Activated T-helper 2 cell treated with anti-CD3 and anti-CD28 coated beads, Interferon-gamma antibody, Interleukin-2, Interleukin-4, amounts not matched to agents 10 μg/mL and 5 μg/mL and 100 μg/mL, durations not matched to agents 14 hours and 24 hours and 36 hours (primary cell): ENCODE results near the gene OLAH. TPM values are rescaled to one million over a fixed set of nuclear protein-coding genes. Genes with fewer than 3 reads are reported as not detected.
"Not testable (repeated sequence)": the region's sequence is repeated elsewhere in the genome, so short reads cannot be mapped to it uniquely, and the experiment has no call there.

Experiments
- DNase-seq: peaks from one replicate; pipeline ENCODE4 v3.0.0; 2021; ENCODE audit warnings: low spot score
- H3K27ac Mint-ChIP-seq: one replicate; pipeline ENCODE4 v1.8.0; 2021; ENCODE audit warnings: mixed read lengths
- H3K27me3 Mint-ChIP-seq: one replicate; pipeline ENCODE4 v1.8.0; 2021; ENCODE audit warnings: low read depth, mixed read lengths
- H3K36me3 Mint-ChIP-seq: one replicate; pipeline ENCODE4 v1.8.0; 2021; ENCODE audit warnings: low read depth, mixed read lengths
- H3K4me1 Mint-ChIP-seq: one replicate; pipeline ENCODE4 v1.8.0; 2021; ENCODE audit warnings: low read depth, mixed read lengths
- H3K4me3 Mint-ChIP-seq: one replicate; pipeline ENCODE4 v1.8.0; 2021; ENCODE audit warnings: low read depth, mild to moderate bottlenecking, moderate library complexity, mixed read lengths
- H3K9me3 Mint-ChIP-seq: one replicate; pipeline ENCODE4 v1.8.0; 2021; ENCODE audit warnings: mixed read lengths
- intact Hi-C: fragments of 100-400 bp; cut with micrococcal nuclease; formaldehyde crosslinking; loops from one replicate; pipeline ENCODE4 v1.15.1; 2023
- total RNA-seq: library from RNA; stranded (reverse); gene quantifications from 2 replicates; pipeline ENCODE4 v1.2.3, GENCODE V29; 2022

Gene OLAH
- total RNA-seq, result not detected in 2 replicates

- no peak for DNase-seq
- intact Hi-C loops, result no loop called here
- H3K36me3 Mint-ChIP-seq, result no peaks in the 10 kb centered on the region
- H3K27ac Mint-ChIP-seq, result peak within 1 kb of the TSS; percentile 65
- H3K27me3 Mint-ChIP-seq, result no peaks in the 10 kb centered on the region
- H3K9me3 Mint-ChIP-seq, result peaks cover 12% of the 10 kb centered on the region
- H3K4me3 Mint-ChIP-seq, result no peak within 1 kb of the TSS
- H3K4me1 Mint-ChIP-seq, result peaks cover 14% of the 10 kb centered on the region
Measured at GRCh38 chr10:15043674-15044073, at the start of gene OLAH. OLAH (plus strand) TSS chr10:15043943; CDS start chr10:15047289, 3,346 bp downstream.

GRCh38 chr10:14995964-14996565, 47.7 kb upstream of the OLAH start:
- H3K27ac Mint-ChIP-seq, result no peak overlapping the region

DNA sequence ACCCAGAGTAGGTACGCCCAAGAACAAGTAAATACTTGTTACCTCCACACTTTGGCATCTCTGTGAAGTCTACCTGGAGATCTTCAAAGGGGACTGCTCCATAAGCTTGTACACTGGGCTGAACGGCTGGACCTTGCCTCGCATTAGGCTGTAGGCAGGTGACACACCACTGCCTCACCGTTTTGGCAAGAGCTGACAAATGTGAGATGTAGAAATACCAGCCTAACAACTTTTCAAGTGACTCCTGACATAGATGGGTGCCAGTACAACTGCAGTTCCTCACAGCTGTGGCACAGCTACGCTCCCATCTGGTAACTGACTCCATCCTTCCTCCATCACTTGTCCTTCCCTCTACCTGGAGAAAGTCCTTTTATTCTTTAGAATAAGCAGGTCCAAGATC, 30.2 kb upstream of the OLAH start:
- not testable (repeated sequence) for H3K27ac Mint-ChIP-seq, H3K9me3 Mint-ChIP-seq

More at GRCh38 chr10:14995964-14996565, 47.7 kb upstream of the OLAH start:
- Mint-ChIP-seq H3K4me1 (peaks cover 7% of the 10 kb centered on the region), H3K27me3 (peaks cover 2% of the 10 kb centered on the region), H3K4me3 (no peak overlapping the region), H3K9me3 (no peaks in the 10 kb centered on the region), H3K36me3 (no peaks in the 10 kb centered on the region)
- intact Hi-C loops, result loop anchor here (10.0 kb wide), 1 partner anchor 379 kb away; the partner anchor contains the start of gene FAM171A1
- no peak for DNase-seq

GRCh38 chr10:15015451-15015850, 28.3 kb upstream of the OLAH start:
- Mint-ChIP-seq H3K27ac (no peak overlapping the region), H3K4me3 (no peak overlapping the region), H3K36me3 (no peaks in the 10 kb centered on the region), H3K9me3 (no peaks in the 10 kb centered on the region), H3K4me1 (no peaks in the 10 kb centered on the region), H3K27me3 (peaks cover 4% of the 10 kb centered on the region)
- no peak for DNase-seq
- intact Hi-C loops, result no loop called here

More for the DNA sequence above, 30.2 kb upstream of the OLAH start:
- intact Hi-C loops, DNase-seq, H3K36me3 Mint-ChIP-seq, H3K4me3 Mint-ChIP-seq, H3K27me3 Mint-ChIP-seq, H3K4me1 Mint-ChIP-seq: not testable (repeated sequence)

GRCh38 chr10:15020966-15021365, 22.8 kb upstream of the OLAH start:
- H3K9me3 Mint-ChIP-seq, intact Hi-C loops, H3K36me3 Mint-ChIP-seq, DNase-seq, H3K27ac Mint-ChIP-seq, H3K4me3 Mint-ChIP-seq, H3K4me1 Mint-ChIP-seq, H3K27me3 Mint-ChIP-seq: not testable (repeated sequence)

GRCh38 chr10:15023079-15023478, 20.7 kb upstream of the OLAH start:
- intact Hi-C loops, H3K9me3 Mint-ChIP-seq, H3K27me3 Mint-ChIP-seq, H3K4me1 Mint-ChIP-seq, H3K27ac Mint-ChIP-seq, DNase-seq, H3K4me3 Mint-ChIP-seq, H3K36me3 Mint-ChIP-seq: not testable (repeated sequence)

- H3K9me3 Mint-ChIP-seq, H3K36me3 Mint-ChIP-seq, H3K4me1 Mint-ChIP-seq, H3K27ac Mint-ChIP-seq, H3K27me3 Mint-ChIP-seq, intact Hi-C loops, H3K4me3 Mint-ChIP-seq, DNase-seq: not testable (repeated sequence)
Measured at GRCh38 chr10:15024017-15025004, 19.4 kb upstream of the OLAH start.

- H3K27me3 Mint-ChIP-seq, H3K9me3 Mint-ChIP-seq, H3K27ac Mint-ChIP-seq, H3K4me1 Mint-ChIP-seq, H3K4me3 Mint-ChIP-seq, intact Hi-C loops, DNase-seq, H3K36me3 Mint-ChIP-seq: not testable (repeated sequence)
Measured at GRCh38 chr10:15025040-15025439, 18.7 kb upstream of the OLAH start.

DNA sequence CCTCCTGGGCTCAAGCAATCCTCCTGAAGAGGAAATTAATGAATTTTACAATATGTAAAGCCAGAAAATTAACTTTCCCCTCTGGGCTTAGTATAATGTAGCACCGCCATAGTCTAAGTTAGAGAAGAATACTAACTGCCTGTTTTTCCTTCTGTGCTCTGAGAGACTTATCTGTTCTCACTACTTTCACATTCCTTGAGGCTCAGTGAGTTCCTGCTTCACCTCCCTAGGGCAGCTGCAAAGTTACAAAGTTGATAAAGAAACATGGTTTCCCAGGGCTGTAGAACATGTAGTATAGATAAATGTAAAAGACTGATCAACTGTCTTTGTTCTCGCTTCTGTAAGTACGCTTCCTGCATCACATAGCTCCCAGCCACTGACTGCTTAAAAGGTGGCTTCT, 16.0 kb upstream of the OLAH start:
- H3K4me3 Mint-ChIP-seq, result no peak overlapping the region
- H3K9me3 Mint-ChIP-seq, result no peaks in the 10 kb centered on the region
- intact Hi-C loops, result no loop called here
- no peak for DNase-seq
- no peak overlapping the region for H3K27ac Mint-ChIP-seq
- H3K27me3 Mint-ChIP-seq, result peaks cover 1% of the 10 kb centered on the region
- no peaks in the 10 kb centered on the region for H3K36me3 Mint-ChIP-seq
- peaks cover 6% of the 10 kb centered on the region for H3K4me1 Mint-ChIP-seq

- no peaks in the 10 kb centered on the region for H3K27me3 Mint-ChIP-seq
- no peaks in the 10 kb centered on the region for H3K36me3 Mint-ChIP-seq
- intact Hi-C loops, result no loop called here
- no peak overlapping the region for H3K27ac Mint-ChIP-seq
- no peaks in the 10 kb centered on the region for H3K9me3 Mint-ChIP-seq
- H3K4me3 Mint-ChIP-seq, result no peak overlapping the region
- no peak for DNase-seq
- peaks cover 5% of the 10 kb centered on the region for H3K4me1 Mint-ChIP-seq
Measured at GRCh38 chr10:15035385-15036301, 8.1 kb upstream of the OLAH start.

- Mint-ChIP-seq H3K4me3 (no peak overlapping the region), H3K36me3 (no peaks in the 10 kb centered on the region), H3K27me3 (no peaks in the 10 kb centered on the region), H3K27ac (no peak overlapping the region), H3K4me1 (peaks cover 6% of the 10 kb centered on the region), H3K9me3 (no peaks in the 10 kb centered on the region)
- intact Hi-C loops, result no loop called here
- no peak for DNase-seq
Measured at GRCh38 chr10:15037691-15038090, 6.1 kb upstream of the OLAH start.

GRCh38 chr10:15038416-15038815, 5.3 kb upstream of the OLAH start:
- Mint-ChIP-seq H3K4me3 (no peak overlapping the region), H3K27ac (no peak overlapping the region), H3K4me1 (peaks cover 6% of the 10 kb centered on the region), H3K27me3 (no peaks in the 10 kb centered on the region), H3K36me3 (no peaks in the 10 kb centered on the region), H3K9me3 (peaks cover 3% of the 10 kb centered on the region)
- no peak for DNase-seq
- intact Hi-C loops, result no loop called here
